Measurements from ENCODE around the gene MAFF.
A peak's percentile ranks its signal among the peaks of the same experiment; 100 is the strongest.

Gene MAFF

GRCh38 chr22:38180841-38181452 is 20.8 kb upstream of the MAFF start:
- H3K27ac ChIP-seq (ENCODE audit: low read length): peak overlapping the region; percentile 95
- H2AFZ ChIP-seq (ENCODE audit: low read depth, low read length): peak overlapping the region; percentile 88
- H3K27me3 ChIP-seq (ENCODE audit: insufficient read depth, low read length, poor library complexity): no peaks in the 10 kb centered on the region
- H3K9ac ChIP-seq (ENCODE audit: low read depth, low read length): peak overlapping the region; percentile 87
- H3K4me3 ChIP-seq (ENCODE audit: low read depth in 1 of 2, low read length in 2 of 2): peak overlapping the region; percentile 67 to 96
- peaks cover 7% of the 10 kb centered on the region for H4K20me1 ChIP-seq (ENCODE audit: insufficient read depth, low read length)
- no peaks in the 10 kb centered on the region for H3K9me3 ChIP-seq (ENCODE audit: insufficient read depth, low read length, severe bottlenecking)
- H3K79me2 ChIP-seq (ENCODE audit: insufficient read depth, low read length): peaks cover 48% of the 10 kb centered on the region
- H3K4me1 ChIP-seq (ENCODE audit: insufficient read depth, low read length): peaks cover 40% of the 10 kb centered on the region
- H3K4me2 ChIP-seq (ENCODE audit: insufficient read depth, low read length): peak overlapping the region; percentile 94
- DNase-seq (peak; percentile 25), ATAC-seq (ENCODE audit: insufficient read depth, low read depth) (no peak)
- H3K36me3 ChIP-seq (ENCODE audit: insufficient read depth, low read length): peaks cover 9% of the 10 kb centered on the region
- TF ChIP-seq EZH2 (IDR thresholded peaks at IDR 0.05; ENCODE audit: borderline replicate concordance, low read depth, low read length, severe bottlenecking) (no peak), CTCF (IDR thresholded peaks at IDR 0.05; ENCODE audit: borderline replicate concordance, extremely low read depth, low read length, poor library complexity, severe bottlenecking) (no peak)

GRCh38 chr22:38181453-38182200 is 20.2 kb upstream of the MAFF start, which contains the start of gene PLA2G6:
Gene PLA2G6 (minus strand): TSS chr22:38181830. CDS start chr22:38169426, 12,404 bp downstream.
- Histone ChIP-seq H3K27ac (ENCODE audit: low read length) (peak within 1 kb of the TSS; percentile 95), H3K9me3 (ENCODE audit: insufficient read depth, low read length, severe bottlenecking) (no peaks in the 10 kb centered on the region), H3K4me1 (ENCODE audit: insufficient read depth, low read length) (peaks cover 40% of the 10 kb centered on the region), H3K4me3 (ENCODE audit: low read depth in 1 of 2, low read length in 2 of 2) (peak within 1 kb of the TSS; percentile 67 to 96), H2AFZ (ENCODE audit: low read depth, low read length) (peak within 1 kb of the TSS; percentile 88), H4K20me1 (ENCODE audit: insufficient read depth, low read length) (0 out of 2 replicates have a peak, but pooled peaks cover under 1% of the 10 kb centered on the region), H3K36me3 (ENCODE audit: insufficient read depth, low read length) (peaks cover 2% of the 10 kb centered on the region; the same call in 1 of the 2 replicates), H3K79me2 (ENCODE audit: insufficient read depth, low read length) (peaks cover 41% of the 10 kb centered on the region), H3K27me3 (ENCODE audit: insufficient read depth, low read length, poor library complexity) (no peaks in the 10 kb centered on the region), H3K4me2 (ENCODE audit: insufficient read depth, low read length) (peak within 1 kb of the TSS; percentile 94), H3K9ac (ENCODE audit: low read depth, low read length) (peak within 1 kb of the TSS; percentile 87)
- peak; percentile 95 for ATAC-seq (ENCODE audit: insufficient read depth, low read depth)
- no peak for TF ChIP-seq EZH2 (IDR thresholded peaks at IDR 0.05; ENCODE audit: borderline replicate concordance, low read depth, low read length, severe bottlenecking)
- peak; percentile 99 for DNase-seq

GRCh38 chr22:38184788-38185187 is 17.0 kb upstream of the MAFF start:
- no peak for TF ChIP-seq CTCF (IDR thresholded peaks at IDR 0.05; ENCODE audit: borderline replicate concordance, extremely low read depth, low read length, poor library complexity, severe bottlenecking)
- no peak for TF ChIP-seq EZH2 (IDR thresholded peaks at IDR 0.05; ENCODE audit: borderline replicate concordance, low read depth, low read length, severe bottlenecking)
- ATAC-seq (ENCODE audit: insufficient read depth, low read depth): no peak
- H2AFZ ChIP-seq (ENCODE audit: low read depth, low read length): no peak overlapping the region

GRCh38 chr22:38186429-38186828 is 15.4 kb upstream of the MAFF start:
- DNase-seq: no peak
- Histone ChIP-seq H3K4me3 (ENCODE audit: low read depth in 1 of 2, low read length in 2 of 2) (no peak overlapping the region), H3K36me3 (ENCODE audit: insufficient read depth, low read length) (no peaks in the 10 kb centered on the region), H3K4me1 (ENCODE audit: insufficient read depth, low read length) (peaks cover 11% of the 10 kb centered on the region), H3K9ac (ENCODE audit: low read depth, low read length) (no peak overlapping the region), H4K20me1 (ENCODE audit: insufficient read depth, low read length) (no peaks in the 10 kb centered on the region), H3K27ac (ENCODE audit: low read length) (no peak overlapping the region), H2AFZ (ENCODE audit: low read depth, low read length) (no peak overlapping the region), H3K4me2 (ENCODE audit: insufficient read depth, low read length) (no peak overlapping the region), H3K27me3 (ENCODE audit: insufficient read depth, low read length, poor library complexity) (no peaks in the 10 kb centered on the region), H3K79me2 (ENCODE audit: insufficient read depth, low read length) (peaks cover 2% of the 10 kb centered on the region), H3K9me3 (ENCODE audit: insufficient read depth, low read length, severe bottlenecking) (no peaks in the 10 kb centered on the region)
- TF ChIP-seq CTCF (IDR thresholded peaks at IDR 0.05; ENCODE audit: borderline replicate concordance, extremely low read depth, low read length, poor library complexity, severe bottlenecking) (no peak), EZH2 (IDR thresholded peaks at IDR 0.05; ENCODE audit: borderline replicate concordance, low read depth, low read length, severe bottlenecking) (no peak)
- ATAC-seq (ENCODE audit: insufficient read depth, low read depth): no peak

More at GRCh38 chr22:38184788-38185187, 17.0 kb upstream of the MAFF start:
- Histone ChIP-seq H3K27ac (ENCODE audit: low read length) (no peak overlapping the region), H3K4me2 (ENCODE audit: insufficient read depth, low read length) (no peak overlapping the region), H4K20me1 (ENCODE audit: insufficient read depth, low read length) (no peaks in the 10 kb centered on the region), H3K36me3 (ENCODE audit: insufficient read depth, low read length) (no peaks in the 10 kb centered on the region), H3K4me1 (ENCODE audit: insufficient read depth, low read length) (peaks cover 24% of the 10 kb centered on the region), H3K27me3 (ENCODE audit: insufficient read depth, low read length, poor library complexity) (no peaks in the 10 kb centered on the region), H3K9ac (ENCODE audit: low read depth, low read length) (no peak overlapping the region), H3K79me2 (ENCODE audit: insufficient read depth, low read length) (peaks cover 18% of the 10 kb centered on the region), H3K9me3 (ENCODE audit: insufficient read depth, low read length, severe bottlenecking) (no peaks in the 10 kb centered on the region), H3K4me3 (ENCODE audit: low read depth in 1 of 2, low read length in 2 of 2) (no peak overlapping the region)
- no peak for DNase-seq
